ENCODE data around the gene SLC12A7.

DNA sequence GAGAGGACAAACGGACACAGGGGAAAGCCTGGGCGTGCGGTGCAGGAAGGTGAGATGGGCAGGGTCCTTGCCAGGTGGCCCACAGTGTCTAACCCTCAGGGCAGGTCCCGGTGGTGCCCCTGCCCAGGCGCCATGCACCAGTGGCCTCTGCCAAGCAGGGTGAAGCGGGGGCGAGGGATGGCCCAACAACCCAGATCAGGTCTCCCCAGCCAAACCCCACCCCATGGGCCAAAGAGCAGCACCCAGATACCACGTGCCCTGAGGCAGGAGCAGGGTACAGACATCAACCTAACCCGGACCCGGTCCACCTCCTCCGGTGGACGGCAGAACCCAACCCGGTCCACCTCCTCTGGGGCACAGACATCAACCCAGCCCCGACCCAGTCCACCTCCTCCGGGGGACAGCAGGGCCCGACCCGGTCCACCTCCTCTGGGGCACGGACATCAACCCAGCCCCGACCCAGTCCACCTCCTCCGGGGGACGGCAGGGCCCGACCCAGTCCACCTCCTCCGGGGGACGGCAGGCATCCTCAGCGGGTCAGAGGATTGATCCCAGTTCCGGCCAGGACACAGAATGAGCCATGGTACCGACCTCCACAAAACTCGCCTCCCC, 12.8 kb downstream of the SLC12A7 start:
- TF ChIP-seq, protein P1, sequence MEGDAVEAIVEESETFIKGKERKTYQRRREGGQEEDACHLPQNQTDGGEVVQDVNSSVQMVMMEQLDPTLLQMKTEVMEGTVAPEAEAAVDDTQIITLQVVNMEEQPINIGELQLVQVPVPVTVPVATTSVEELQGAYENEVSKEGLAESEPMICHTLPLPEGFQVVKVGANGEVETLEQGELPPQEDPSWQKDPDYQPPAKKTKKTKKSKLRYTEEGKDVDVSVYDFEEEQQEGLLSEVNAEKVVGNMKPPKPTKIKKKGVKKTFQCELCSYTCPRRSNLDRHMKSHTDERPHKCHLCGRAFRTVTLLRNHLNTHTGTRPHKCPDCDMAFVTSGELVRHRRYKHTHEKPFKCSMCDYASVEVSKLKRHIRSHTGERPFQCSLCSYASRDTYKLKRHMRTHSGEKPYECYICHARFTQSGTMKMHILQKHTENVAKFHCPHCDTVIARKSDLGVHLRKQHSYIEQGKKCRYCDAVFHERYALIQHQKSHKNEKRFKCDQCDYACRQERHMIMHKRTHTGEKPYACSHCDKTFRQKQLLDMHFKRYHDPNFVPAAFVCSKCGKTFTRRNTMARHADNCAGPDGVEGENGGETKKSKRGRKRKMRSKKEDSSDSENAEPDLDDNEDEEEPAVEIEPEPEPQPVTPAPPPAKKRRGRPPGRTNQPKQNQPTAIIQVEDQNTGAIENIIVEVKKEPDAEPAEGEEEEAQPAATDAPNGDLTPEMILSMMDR (IDR thresholded peaks at IDR 0.05 in 8 of 11, conservative IDR thresholded peaks at IDR 0.05 in 3 of 11), result no peak
- no peak for TF ChIP-seq POLR2AphosphoS5 (IDR thresholded peaks at IDR 0.05)

All from spleen (tissue), 7 donors.